K562 (cell line): Measurements from ENCODE around the gene PPTC7. TPM values are rescaled to one million over a fixed set of nuclear protein-coding genes. Genes with fewer than 3 reads are reported as not detected.

Experiments
- CEBPG ChIP-seq, 3 experiments: fragments of 200-800 bp in 1 of 3; sonication (Bioruptor generic) in 1 of 3; sonication (generic) in 1 of 3; formaldehyde crosslinking in 1 of 3; IDR thresholded peaks in 2 of 3; conservative IDR thresholded peaks in 1 of 3; 2 replicates each; pipeline versions ENCODE4 v1.6.1 to v1.8.0; 2016 to 2022; ENCODE audit warnings: missing compliant biosample characterization in 2 of 3, missing genetic modification characterization in 2 of 3, mild to moderate bottlenecking in 1 of 3, missing genetic modification reagents in 1 of 3
- CLOCK ChIP-seq: fragments of 250-450 bp; sonication (Bioruptor Pico); IDR thresholded peaks from 2 replicates; pipeline ENCODE4 v1.4.0; 2020; ENCODE audit warnings: mild to moderate bottlenecking, moderate library complexity, borderline replicate concordance
- CXXC5 ChIP-seq: fragments of 250-450 bp; sonication (Bioruptor Pico); IDR thresholded peaks from 2 replicates; pipeline ENCODE4 v1.8.0; 2022; ENCODE audit warnings: inconsistent platforms, mild to moderate bottlenecking, moderate library complexity
- FOXK2 ChIP-seq, 2 experiments: fragments of 450-650 bp; IDR thresholded peaks in 1 of 2; conservative IDR thresholded peaks in 1 of 2; 2 replicates each; pipeline ENCODE4 v1.6.1; 2016; ENCODE audit warnings: low read depth in 2 of 2, mild to moderate bottlenecking in 1 of 2
- GABPB1 ChIP-seq: sonication (generic); formaldehyde crosslinking; IDR thresholded peaks from 2 replicates; pipeline ENCODE4 v1.8.0; 2022; ENCODE audit warnings: mild to moderate bottlenecking, missing genetic modification reagents
- LARP7 ChIP-seq: fragments of 450-650 bp; IDR thresholded peaks from 2 replicates; pipeline ENCODE4 v1.6.1; 2016
- NFYB ChIP-seq: IDR thresholded peaks from 2 replicates; pipeline ENCODE4 v1.6.1; 2011; ENCODE audit warnings: mild to moderate bottlenecking, moderate library complexity; ENCODE audit not compliant: insufficient read length; ENCODE audit errors: extremely low read depth
- POLR2A ChIP-seq: fragments of 450-650 bp; conservative IDR thresholded peaks from 2 replicates; pipeline ENCODE4 v1.6.1; 2016
- POLR2B ChIP-seq: fragments of 450-650 bp; IDR thresholded peaks from 2 replicates; pipeline ENCODE4 v1.6.1; 2018; ENCODE audit warnings: low read depth; ENCODE audit not compliant: partially characterized antibody
- POU5F1 ChIP-seq: fragments of 150-350 bp; IDR thresholded peaks from 2 replicates; pipeline ENCODE4 v1.6.1; 2014; ENCODE audit warnings: borderline replicate concordance, low read length, low read depth, mild to moderate bottlenecking; ENCODE audit not compliant: partially characterized antibody
- SIN3B ChIP-seq: fragments of 450-650 bp; IDR thresholded peaks from 2 replicates; pipeline ENCODE4 v1.6.1; 2017; ENCODE audit warnings: low read depth, mild to moderate bottlenecking, moderate library complexity
- TRIM24 ChIP-seq, 2 experiments: fragments of 450-650 bp; IDR thresholded peaks; 2 replicates each; pipeline ENCODE4 v1.6.1; 2016
- ZEB2 ChIP-seq: fragments of 450-650 bp; IDR thresholded peaks from 2 replicates; pipeline ENCODE4 v1.6.1; 2016
- ZNF146 ChIP-seq: IDR thresholded peaks from one replicate; pipeline ENCODE4 v1.6.1; 2018; ENCODE audit warnings: missing compliant biosample characterization; ENCODE audit not compliant: unreplicated experiment
- ZNF184 ChIP-seq: sonication (generic); formaldehyde crosslinking; IDR thresholded peaks from 2 replicates; pipeline ENCODE4 v1.5.0; 2020; ENCODE audit warnings: missing genetic modification reagents
- ZNF277 ChIP-seq: fragments of 250-450 bp; sonication (Bioruptor Pico); IDR thresholded peaks from 2 replicates; pipeline ENCODE4 v1.8.0; 2022; ENCODE audit warnings: inconsistent platforms, mild to moderate bottlenecking, moderate library complexity, borderline replicate concordance
- ZNF609 ChIP-seq: sonication (generic); formaldehyde crosslinking; IDR thresholded peaks from 2 replicates; pipeline ENCODE4 v1.8.1; 2023; ENCODE audit warnings: missing genetic modification reagents, mild to moderate bottlenecking, borderline replicate concordance
- ZSCAN32 ChIP-seq: fragments of 450-650 bp; formaldehyde crosslinking; IDR thresholded peaks from 2 replicates; pipeline ENCODE4 v1.4.0; 2020; ENCODE audit warnings: mild to moderate bottlenecking, moderate library complexity
- polyA plus RNA-seq, 8 experiments: library from polyadenylated mRNA; depleted of rRNA in 4 of 8; stranded (reverse) in 5 of 8; unstranded in 3 of 8; fragments of >200 nt; fragmentation: Nextera tagmentation in 2 of 8; fragmentation: Illumina TruSeq in 1 of 8; extraction: Ambion mirVana in 2 of 8; extraction: Trizol in 1 of 8; gene quantifications; 2 replicates each; pipeline versions ENCODE4 v1.2.1 to v1.2.3, GENCODE V29; 2011 to 2014; ENCODE audit warnings: inconsistent platforms in 1 of 8, missing spikeins in 1 of 8
- total RNA-seq, 7 experiments: library from RNA; depleted of rRNA in 6 of 7; stranded (reverse); fragments of >200 nt in 6 of 7; fragmentation: Illumina TruSeq in 2 of 7; extraction: Trizol in 2 of 7; gene quantifications; 2 replicates each; pipeline versions ENCODE4 v1.2.1 to v1.2.3, GENCODE V29; 2011 to 2021; ENCODE audit warnings: low replicate concordance in 1 of 7

PPTC7 gene
- total and polyA plus RNA-seq, 9 of the 15 experiments (the other 6 are each of a cell fraction or from before 2014, with no cell fraction given): 2.6 to 23.1 (median 11.9) TPM

GRCh38 chr12:110501752-110502738 is 81.1 kb downstream of the PPTC7 start, which contains the start of the genes RAD9B and VPS29 (continued):
- TF ChIP-seq POU5F1: peak; percentile 99
- no peak for TF ChIP-seq ZSCAN32 (CRISPR knock-in tag)
- peak; percentile 99 for TF ChIP-seq CXXC5 (CRISPR knock-in tag)
- no peak; the same call in none of the 2 replicates for TF ChIP-seq SIN3B
- peak; percentile 78 for TF ChIP-seq CEBPG (CRISPR knock-in tag; IDR thresholded peaks at IDR 0.05)
- TF ChIP-seq CEBPG (tag; conservative IDR thresholded peaks at IDR 0.05 in 1 of 2, IDR thresholded peaks at IDR 0.05 in 1 of 2): peak; percentile 60 to 81
- peak; percentile 85 for TF ChIP-seq GABPB1
- TF ChIP-seq ZNF146: peak; percentile 25
- TF ChIP-seq NFYB: peak; percentile 83
- TF ChIP-seq TRIM24 (IDR thresholded peaks at IDR 0.05): peak; percentile 79 to 94
- TF ChIP-seq LARP7: no peak
- no peak for TF ChIP-seq CLOCK (CRISPR knock-in tag)
- no peak for TF ChIP-seq ZNF184 (CRISPR knock-in tag)
- peak; percentile 95 for TF ChIP-seq POLR2B
- TF ChIP-seq ZNF277 (CRISPR knock-in tag): no peak
- TF ChIP-seq POLR2A: peak; percentile 97
- peak; percentile 98 for TF ChIP-seq ZNF609 (CRISPR knock-in tag)
- TF ChIP-seq FOXK2 (conservative IDR thresholded peaks at IDR 0.05 in 1 of 2, IDR thresholded peaks at IDR 0.05 in 1 of 2; ENCODE audit: low read depth in 2 of 2): peak in 1 of 2 experiments; percentile 67; a peak in 1 of 4 replicates
- TF ChIP-seq ZEB2: peak; percentile 39; the same call in 1 of the 2 replicates
